ENCODE results near the gene TCF25. TPM values are rescaled to one million over a fixed set of nuclear protein-coding genes. Genes with fewer than 3 reads are reported as not detected.

TCF25 gene
- total RNA-seq, 1 donor from 2014 or later: 121 TPM

DNA sequence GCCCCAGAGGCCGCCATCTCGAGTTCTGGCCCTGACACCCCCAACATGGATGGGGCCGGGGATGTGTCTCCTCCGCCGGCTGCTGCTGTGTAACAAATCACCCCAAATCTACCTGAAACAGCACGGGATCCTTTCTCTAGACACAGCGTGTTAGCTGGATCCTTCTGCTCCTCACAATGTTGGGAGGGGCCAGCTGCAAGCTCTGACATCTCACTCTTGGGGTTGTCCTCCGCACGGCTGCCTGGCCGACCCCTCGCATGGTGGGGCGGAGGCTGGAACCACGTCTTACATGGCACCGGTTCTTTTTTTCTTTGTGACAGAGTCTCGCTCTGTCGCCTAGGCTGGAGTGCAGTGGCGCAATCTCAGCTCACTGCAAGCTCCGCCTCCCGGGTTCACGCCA lies 63.6 kb downstream of the TCF25 start:
- DNase-seq (ENCODE audit: low spot score): no peak

- no peak for DNase-seq (ENCODE audit: low spot score)
These were observed 64.9 kb downstream of the TCF25 start for GRCh38 chr16:89938175-89938885.

- DNase-seq (ENCODE audit: low spot score): no peak
These were observed 71.4 kb downstream of the TCF25 start for GRCh38 chr16:89944773-89945172.

DNA sequence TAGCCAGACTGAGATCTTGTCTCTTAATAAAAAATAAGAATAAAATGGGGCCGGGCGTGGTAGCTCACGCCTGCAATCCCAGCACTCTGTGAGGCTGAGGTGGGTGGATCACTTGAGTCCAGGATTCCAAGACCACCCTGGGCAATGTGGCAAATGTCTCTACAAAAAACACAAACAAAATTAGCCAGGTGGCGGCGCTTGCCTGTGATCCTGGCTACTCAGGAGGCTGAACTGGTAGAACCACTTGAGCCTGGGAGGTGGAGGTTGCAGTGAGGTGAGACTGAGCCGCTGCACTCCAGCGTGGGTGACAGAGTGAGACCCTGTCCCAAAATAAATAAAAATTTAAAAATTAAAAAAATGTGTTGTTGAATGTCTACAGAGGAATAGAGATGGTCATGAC lies 72.3 kb downstream of the TCF25 start:
- DNase-seq (ENCODE audit: low spot score): no peak

DNA sequence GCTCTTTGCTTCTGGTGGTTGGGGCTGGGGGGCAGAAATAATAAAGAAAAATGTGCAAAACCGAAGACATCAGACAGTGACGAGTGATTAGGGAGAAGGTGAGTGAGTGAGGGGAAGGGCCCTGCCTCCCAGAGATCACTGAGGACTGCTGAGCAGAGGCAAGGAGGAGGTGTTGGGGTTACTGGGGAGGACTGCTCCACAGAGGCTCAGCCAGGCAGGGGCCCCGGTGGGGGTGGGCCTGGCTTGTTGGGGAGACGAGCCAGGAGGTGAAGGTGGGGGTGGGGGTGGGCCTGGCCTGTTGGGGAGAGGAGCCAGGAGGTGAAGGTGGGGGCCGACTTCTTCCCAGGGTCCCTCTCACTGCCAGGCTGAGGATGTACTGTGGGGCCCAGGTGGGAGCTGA lies 73.1 kb downstream of the TCF25 start:
- no peak for DNase-seq (ENCODE audit: low spot score)

GRCh38 chr16:89949121-89949742 lies 75.8 kb downstream of the TCF25 start:
- DNase-seq (ENCODE audit: low spot score): no peak

DNA sequence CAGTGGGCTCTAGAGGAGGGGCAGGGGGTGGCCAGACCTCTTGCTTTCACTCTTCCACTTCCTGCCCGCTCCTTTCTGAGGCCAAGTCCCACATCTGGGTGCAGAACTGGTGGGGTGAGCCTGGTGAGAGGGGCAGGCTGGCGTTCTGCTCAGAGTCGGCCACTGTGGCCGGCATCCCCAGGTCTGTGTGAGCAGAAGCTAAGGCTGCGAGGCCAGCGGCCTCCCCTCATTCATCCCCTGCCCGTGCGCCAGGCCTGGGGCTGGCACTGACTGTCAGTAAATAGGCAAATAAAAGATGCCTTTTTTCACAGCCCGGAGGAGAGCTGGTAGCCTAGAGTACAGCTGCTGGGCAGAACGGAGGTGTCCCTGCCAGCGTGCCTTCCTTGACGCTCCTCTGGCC lies 76.4 kb downstream of the TCF25 start:
- no peak for DNase-seq (ENCODE audit: low spot score)

DNA sequence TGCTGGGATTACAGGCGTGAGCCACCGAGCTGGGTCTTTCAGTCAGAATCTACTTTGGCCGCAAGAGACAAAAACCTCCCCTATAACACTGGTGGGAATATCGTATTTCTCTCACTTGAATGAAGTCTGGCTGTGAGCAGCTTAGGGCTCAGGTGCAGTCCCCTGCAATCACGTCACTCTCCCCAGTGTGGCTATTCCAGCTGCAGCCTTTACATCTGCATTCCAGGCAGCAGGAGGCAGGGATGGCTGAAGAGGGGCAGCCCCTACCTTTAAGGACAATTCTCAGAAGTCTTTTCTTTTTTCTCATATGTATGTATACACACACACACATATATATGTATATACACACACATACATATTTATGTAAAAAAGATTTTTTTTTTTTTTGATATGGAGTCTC lies 78.1 kb downstream of the TCF25 start:
- DNase-seq (ENCODE audit: low spot score): no peak

DNA sequence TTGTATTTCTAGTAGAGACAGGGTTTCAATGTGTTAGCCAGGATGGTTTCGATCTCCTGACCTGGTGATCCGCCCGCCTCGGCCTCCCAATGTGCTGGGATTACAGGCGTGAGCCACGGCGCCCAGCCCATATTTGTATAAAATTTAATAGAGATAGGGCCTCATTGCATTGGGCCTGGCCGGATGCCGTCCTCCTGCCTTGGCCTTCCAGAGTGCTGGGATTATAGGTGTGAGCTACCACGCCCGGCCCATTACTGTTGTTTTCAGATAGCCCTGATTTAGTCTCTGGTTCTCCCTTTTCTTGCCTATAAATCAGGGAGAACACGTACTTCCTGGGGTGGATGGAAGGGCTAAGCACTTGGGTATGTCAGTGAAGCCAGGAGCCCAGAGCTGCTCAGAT lies 78.7 kb downstream of the TCF25 start:
- no peak for DNase-seq (ENCODE audit: low spot score)

- DNase-seq (ENCODE audit: low spot score): no peak
These were observed 79.2 kb downstream of the TCF25 start for GRCh38 chr16:89952551-89952950.

DNA sequence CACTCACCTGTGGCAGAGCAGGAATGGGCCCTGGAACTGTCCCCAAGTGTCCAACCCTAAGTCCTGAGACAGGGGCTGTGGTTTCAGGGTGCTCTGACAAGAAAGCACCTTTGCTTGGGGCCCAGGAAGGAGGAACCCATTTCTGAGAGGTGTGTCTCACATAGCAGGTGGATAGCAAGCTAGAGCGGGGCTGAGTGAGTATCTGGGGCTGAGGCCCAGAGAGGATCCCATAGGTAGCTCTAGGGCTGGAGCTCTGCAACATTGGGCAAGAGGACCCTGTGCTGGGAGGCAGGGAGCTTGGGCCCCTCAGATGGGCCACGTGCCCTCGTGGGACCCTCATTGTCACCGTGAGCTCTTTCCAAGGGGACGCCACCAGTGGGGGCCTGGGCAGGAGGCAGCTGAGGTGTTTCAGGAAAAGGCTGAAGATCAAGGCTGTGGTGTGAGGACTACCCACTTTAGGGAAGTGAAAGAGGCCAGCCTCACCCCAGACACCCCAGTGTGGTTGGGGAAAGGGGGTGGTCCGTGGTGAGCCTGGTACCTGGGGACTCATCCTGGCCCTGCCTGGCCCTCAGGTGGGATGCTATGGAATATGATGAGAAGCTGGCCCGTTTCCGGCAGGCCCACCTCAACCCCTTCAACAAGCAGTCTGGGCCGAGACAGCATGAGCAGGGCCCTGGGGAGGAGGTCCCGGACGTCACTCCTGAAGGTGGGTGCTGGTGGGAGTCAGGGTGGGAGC lies 80.4 kb downstream of the TCF25 start:
- no peak for DNase-seq (ENCODE audit: low spot score)

DNA sequence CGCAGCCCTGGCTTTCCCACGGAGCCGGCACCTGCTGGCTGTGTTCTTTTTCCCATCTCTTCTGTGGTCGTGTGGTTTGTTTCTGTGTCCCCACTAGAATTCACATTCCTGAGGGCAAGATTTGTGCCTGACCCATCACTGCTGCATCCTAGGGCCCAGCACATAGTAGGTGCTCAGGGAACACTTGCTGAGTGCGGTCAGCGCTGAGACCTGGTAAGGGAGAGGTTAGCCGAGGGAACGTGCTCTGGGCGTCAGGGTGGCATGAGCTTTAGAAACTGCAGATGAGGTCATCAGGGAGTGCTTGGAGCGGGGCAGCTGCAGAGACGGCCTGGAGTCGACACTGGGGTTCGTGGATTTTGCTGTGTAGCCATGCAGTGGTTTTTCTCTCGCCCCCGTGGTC lies 81.1 kb downstream of the TCF25 start:
- no peak for DNase-seq (ENCODE audit: low spot score)

DNA sequence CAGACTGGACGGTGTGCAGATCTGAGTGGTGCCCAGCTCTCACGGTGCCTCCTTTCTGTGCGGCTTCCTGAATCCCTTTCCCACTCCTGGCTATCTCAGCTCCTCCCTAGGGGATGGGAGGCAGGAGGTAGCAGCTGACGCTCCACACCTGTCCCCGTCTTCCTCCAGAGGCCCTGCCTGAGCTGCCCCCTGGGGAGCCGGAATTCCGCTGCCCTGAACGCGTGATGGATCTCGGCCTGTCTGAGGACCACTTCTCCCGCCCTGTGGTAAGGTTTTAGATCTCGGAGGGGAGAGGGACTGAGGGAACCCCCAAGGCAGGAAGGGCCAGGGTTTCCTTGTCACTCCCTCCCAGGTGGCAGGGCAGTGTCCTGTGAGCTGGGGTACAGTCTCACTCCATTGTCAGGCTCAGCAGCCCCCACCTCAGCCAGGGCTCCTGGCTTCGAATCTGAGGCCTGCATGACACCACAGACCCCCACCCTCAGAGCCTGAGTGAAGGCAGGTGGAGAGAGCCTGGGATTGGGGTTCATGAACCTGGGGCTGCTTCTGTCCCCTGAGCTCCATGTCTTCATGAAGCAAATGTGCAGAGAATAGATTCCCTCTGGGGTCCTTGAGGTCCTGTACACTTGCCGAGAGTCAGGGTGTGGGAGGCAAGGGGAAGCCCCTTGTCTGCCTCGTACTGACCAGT lies 81.8 kb downstream of the TCF25 start:
- DNase-seq (ENCODE audit: low spot score): no peak

DNA sequence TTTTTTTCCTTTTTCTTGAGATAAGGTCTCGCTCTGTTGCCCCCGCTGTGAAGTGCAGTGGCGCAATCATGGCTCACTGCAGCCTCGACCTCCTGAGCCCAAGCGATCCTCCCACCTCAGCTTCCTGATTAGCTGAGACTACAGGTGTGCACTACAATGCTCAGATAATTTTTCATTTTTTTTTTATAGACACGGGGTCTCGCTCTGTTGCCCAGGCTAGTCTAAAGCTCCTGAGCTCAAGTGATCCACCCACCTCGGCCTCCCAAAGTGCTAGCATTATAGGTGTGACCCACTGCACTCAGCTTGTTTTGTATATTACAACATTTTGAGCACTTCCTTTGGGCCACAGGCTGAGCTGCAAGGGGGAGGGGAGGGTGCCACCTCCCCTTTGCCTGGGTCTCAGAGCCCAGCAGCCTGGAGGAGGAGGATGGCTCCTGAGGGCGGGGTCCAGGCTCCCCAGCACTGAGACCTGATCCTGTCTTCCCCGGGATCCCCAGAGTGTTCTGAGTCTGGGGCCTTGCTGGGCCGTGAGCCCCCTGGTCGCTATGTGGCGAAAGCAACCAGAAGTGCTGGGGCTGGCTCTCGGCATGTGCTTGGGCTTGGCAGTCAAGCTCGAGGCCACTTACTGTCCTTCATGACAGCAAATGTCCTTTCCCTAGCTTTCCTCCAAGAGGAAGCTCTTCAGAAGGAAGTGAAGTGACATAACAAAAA lies 83.3 kb downstream of the TCF25 start:
- no peak for DNase-seq (ENCODE audit: low spot score)

DNA sequence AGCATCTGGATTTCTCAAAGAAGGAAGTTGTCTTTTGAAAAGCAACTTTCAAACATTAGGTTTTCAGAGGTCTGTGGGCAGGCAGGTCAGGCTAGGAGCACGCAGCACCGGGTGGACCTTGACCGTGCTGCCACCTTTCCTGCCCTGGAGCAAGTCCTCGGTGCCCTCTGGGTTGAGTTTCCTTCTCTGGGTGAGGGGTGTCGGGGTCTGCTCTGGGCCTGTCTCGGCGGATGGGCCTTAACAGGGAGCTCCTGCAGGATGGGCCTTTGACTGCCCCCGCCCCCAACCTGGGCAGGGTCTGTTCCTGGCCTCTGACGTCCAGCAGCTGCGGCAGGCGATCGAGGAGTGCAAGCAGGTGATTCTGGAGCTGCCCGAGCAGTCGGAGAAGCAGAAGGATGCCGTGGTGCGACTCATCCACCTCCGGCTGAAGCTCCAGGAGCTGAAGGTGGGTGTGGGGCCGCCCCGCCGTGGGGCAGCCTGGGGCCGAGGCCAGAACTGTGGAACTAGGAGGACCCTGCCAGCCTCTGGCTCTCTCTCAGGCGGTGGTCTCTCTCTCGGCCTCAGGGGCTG lies 83.9 kb downstream of the TCF25 start:
- no peak for DNase-seq (ENCODE audit: low spot score)

DNA sequence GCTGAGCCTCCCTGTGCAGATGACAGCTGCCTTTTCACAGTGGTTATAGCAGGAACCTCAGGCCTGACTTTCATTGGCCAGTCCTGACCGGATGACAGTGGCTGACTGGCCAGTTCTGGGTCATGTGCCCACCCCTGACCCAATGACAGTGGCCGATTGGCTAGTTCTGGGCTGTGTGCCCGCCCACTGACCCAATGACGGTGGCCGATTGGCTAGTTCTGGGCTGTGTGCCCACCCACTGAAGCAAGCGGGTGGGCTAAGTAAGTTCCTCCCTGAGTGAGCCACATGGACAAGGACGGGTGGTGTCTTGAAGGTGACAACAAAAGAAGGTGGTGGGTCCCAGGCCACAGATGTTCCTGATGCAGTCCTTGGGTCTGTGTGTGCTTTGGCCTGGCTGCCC lies 84.7 kb downstream of the TCF25 start:
- DNase-seq (ENCODE audit: low spot score): peak; percentile 10

DNA sequence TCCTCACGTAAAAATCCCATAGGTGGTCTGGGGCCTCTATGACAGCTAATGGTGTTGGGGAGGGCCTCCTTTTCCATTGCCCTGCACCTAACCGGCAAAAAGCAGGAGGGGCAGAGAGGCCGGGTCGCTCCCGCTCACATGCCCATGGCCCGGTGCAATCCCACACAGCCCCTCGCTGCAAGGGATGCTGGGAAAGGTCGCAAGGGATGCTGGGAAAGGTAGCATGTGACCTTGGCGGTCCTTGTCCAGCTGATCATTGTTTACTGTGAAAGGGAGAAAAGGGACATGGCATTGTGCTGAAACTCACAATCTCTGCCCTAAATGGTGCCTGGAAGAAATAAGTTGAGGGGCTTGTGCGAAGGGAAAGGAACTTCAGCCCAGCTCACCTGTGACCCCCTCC lies 85.2 kb downstream of the TCF25 start:
- DNase-seq (ENCODE audit: low spot score): no peak

DNA sequence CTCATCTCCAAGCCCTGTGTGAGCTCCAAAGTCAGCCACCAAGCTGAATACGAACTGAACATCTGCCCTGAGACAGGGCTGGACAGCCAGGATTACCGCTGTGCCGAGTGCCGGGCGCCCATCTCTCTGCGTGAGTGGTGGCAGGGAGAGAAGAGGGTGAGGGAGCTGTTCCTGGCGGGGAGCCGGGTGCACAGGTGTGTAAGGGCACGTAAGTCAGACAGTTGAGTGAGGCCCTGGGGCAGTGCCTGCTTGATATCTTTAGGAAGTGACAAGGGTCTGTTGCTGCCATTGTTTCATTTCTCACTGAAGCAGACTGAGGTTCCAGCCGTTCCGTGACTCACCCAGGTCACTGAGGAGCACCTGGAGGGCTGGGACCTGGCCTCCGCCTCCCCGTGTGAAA lies 87.6 kb downstream of the TCF25 start:
- no peak for DNase-seq (ENCODE audit: low spot score)

Data from umbilical cord (tissue), 2 donors.